ENCODE measurements around the gene SPON1.
"Not testable (repeated sequence)": the region's sequence is repeated elsewhere in the genome, so short reads cannot be mapped to it uniquely, and the experiment has no call there.

SPON1 gene

DNA sequence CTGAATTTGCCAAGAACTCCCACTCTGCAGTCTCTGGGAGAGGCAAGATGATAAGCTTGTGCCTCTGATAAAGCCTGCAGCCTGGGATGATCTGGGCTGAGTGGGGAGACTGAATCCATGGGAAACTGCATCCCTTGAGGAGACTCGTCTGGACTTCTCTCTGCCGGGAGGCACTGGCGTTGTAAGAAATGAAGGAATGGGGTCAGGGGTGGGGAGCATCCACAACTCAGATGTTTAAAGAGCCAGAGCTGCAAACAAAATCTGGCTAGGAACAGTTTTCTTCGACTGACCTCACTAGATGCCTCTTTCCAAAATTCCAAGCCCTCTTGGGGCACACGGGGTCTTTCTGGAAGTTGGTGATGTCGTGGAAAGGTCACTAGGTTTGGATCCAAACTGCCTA, 64.4 kb downstream of the SPON1 start:
- TF ChIP-seq, protein P1, sequence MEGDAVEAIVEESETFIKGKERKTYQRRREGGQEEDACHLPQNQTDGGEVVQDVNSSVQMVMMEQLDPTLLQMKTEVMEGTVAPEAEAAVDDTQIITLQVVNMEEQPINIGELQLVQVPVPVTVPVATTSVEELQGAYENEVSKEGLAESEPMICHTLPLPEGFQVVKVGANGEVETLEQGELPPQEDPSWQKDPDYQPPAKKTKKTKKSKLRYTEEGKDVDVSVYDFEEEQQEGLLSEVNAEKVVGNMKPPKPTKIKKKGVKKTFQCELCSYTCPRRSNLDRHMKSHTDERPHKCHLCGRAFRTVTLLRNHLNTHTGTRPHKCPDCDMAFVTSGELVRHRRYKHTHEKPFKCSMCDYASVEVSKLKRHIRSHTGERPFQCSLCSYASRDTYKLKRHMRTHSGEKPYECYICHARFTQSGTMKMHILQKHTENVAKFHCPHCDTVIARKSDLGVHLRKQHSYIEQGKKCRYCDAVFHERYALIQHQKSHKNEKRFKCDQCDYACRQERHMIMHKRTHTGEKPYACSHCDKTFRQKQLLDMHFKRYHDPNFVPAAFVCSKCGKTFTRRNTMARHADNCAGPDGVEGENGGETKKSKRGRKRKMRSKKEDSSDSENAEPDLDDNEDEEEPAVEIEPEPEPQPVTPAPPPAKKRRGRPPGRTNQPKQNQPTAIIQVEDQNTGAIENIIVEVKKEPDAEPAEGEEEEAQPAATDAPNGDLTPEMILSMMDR (IDR thresholded peaks at IDR 0.05; ENCODE audit: extremely low read depth, missing control alignments) = no peak
- DNase-seq (ENCODE audit: low spot score) = no peak

GRCh38 chr11:14027525-14027924, 65.0 kb downstream of the SPON1 start:
- DNase-seq (ENCODE audit: low spot score) = no peak
- TF ChIP-seq, protein P1 (IDR thresholded peaks at IDR 0.05; ENCODE audit: extremely low read depth, missing control alignments) = no peak

- TF ChIP-seq, protein P1 (IDR thresholded peaks at IDR 0.05; ENCODE audit: extremely low read depth, missing control alignments) = no peak
- no peak for DNase-seq (ENCODE audit: low spot score)
Measured at GRCh38 chr11:14029440-14029839, 66.9 kb downstream of the SPON1 start.

DNA sequence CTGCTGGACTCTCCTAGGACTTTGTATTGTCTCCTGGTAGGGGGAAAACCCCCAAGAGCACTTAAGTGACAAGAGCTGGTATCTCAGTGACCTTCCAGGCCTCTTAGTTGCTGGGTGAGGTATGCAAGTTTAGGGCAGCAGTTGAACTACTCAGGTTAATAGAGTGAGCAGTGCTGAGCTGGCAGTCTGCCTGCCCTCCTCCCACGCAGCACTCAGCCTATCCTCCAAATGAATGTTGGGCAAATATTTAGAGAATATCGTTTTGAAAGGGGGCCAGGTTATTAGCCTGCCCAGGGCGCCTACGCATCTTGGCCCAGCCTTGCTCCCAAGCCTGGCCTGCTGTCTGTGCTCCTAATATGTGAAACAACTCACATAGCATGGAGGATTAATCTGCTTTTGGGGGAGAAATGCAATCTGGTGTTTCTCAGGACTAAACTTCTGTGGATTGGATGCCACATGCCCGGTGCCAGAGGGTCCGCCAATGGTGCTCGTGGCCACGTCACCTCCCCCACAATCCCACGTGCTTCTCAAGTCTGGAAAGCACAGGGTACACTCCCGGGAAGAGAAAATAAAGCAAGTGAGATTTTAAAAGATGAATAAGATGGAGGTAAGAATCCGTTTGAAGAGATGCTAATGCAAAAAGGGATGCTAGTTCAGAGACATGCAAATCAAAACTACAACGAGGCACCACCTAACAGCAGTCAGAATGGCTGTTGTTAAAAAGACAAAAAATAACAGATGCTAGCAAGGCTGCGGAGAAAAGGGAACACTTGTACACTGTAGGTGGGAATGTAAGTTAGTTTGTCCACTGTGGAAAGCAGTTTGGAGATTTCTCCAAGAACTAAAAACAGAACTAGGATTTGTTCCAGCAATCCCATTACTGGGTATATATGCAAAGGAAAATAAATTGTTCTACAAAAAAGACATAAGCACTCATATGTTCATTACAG, 67.7 kb downstream of the SPON1 start:
- TF ChIP-seq, protein P1 (IDR thresholded peaks at IDR 0.05; ENCODE audit: extremely low read depth, missing control alignments) = no peak
- DNase-seq (ENCODE audit: low spot score) = no peak

GRCh38 chr11:14035526-14035925, 73.0 kb downstream of the SPON1 start:
- not testable (repeated sequence) for DNase-seq (ENCODE audit: low spot score)

DNA sequence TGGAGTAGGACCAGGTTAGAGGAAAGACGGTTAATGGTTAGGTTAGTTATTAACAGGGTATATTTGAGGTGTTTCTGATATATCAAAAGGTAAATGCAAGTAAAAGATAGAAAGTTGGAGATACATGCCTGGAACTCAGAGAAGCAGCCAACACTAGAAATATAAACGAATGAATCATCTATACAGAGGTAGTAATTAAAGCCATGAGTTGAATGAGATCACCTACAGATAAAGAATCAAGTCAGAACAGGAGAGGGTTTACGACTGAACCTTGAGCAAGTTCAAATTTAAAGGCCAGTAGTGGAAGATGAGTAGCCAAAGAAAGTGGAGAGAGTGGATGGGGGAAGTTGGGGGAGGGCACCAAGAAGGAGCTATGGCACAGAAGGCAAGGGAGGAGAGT, 73.9 kb downstream of the SPON1 start:
- TF ChIP-seq, protein P1 (IDR thresholded peaks at IDR 0.05; ENCODE audit: extremely low read depth, missing control alignments) = no peak
- DNase-seq (ENCODE audit: low spot score) = no peak

DNA sequence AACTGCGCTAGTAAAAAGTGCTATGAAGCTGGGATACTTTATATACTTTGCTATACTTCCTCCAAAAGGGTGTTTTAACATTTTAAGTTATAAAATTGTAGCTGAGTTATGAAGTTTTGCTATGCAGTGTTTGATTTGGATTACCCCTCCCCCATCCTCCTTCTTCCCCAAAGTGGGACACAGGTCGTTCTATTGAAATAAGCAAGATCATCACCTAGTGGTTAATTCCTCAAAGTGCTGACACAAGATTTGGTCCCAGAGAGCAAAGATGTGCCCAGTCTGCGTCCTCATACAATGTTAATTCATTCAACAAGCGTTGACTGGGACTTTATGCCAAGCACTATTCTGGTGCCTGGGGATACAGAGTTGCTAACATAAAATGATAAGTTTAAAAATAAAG, 78.5 kb downstream of the SPON1 start:
- no peak for DNase-seq (ENCODE audit: low spot score)
- TF ChIP-seq, protein P1 (IDR thresholded peaks at IDR 0.05; ENCODE audit: extremely low read depth, missing control alignments) = no peak

GRCh38 chr11:14041565-14041964, 79.0 kb downstream of the SPON1 start:
- TF ChIP-seq, protein P1 (IDR thresholded peaks at IDR 0.05; ENCODE audit: extremely low read depth, missing control alignments) = no peak
- DNase-seq (ENCODE audit: low spot score) = no peak

All from GM20000 (cell line).